ENCODE data around the gene PGP. TPM values are rescaled to one million over a fixed set of nuclear protein-coding genes. Genes with fewer than 3 reads are reported as not detected.

Gene PGP, protein sequence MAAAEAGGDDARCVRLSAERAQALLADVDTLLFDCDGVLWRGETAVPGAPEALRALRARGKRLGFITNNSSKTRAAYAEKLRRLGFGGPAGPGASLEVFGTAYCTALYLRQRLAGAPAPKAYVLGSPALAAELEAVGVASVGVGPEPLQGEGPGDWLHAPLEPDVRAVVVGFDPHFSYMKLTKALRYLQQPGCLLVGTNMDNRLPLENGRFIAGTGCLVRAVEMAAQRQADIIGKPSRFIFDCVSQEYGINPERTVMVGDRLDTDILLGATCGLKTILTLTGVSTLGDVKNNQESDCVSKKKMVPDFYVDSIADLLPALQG
- total RNA-seq: 5.3 and 7.8 TPM in 2 replicates

GRCh38 chr16:2214719-2214968 lies at the start of gene PGP:
PGP (minus strand) TSS chr16:2214840; CDS start chr16:2214777, 63 bp downstream.

GRCh38 chr16:2251296-2252111 lies 36.9 kb upstream of the PGP start, which contains the start of gene ECI1:
ECI1 (minus strand) TSS chr16:2251587; CDS start chr16:2251566, 21 bp downstream.

GRCh38 chr16:2236337-2237101 lies 21.9 kb upstream of the PGP start, which contains the start of gene DNASE1L2:
DNASE1L2 (plus strand) TSS chr16:2236444; CDS start chr16:2236817, 373 bp downstream.

DNA sequence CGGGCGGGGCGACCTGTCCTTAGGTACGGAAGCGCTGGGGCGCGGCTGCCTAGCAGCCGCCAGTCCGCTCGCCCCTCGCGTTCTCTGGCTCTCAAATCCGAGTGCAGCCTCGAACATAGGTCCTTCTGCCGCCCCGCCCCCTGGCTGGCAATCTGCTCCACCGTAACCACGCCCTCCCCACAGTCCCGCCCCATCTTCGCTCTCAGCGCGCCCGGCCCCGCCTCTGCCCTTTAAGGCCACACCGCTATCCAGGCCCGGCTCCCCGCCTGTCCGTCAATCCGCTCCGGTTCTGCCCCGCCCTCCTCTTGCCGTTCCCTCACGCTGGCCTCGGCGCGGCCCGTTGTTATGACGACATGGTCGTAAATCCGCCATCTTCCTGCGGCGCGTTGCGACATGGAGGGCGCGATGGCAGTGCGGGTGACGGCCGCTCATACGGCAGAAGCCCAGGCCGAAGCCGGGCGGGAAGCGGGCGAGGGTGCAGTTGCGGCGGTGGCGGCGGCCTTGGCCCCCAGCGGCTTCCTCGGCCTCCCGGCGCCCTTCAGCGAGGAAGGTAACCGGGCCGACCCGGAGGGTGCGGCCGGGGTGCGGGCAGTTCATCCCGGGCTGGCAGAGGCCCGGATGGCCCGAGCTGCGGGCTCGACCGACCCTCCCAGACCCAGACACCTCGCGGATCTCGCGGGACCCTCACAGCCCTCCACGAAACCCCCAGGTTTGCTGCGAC lies 8.7 kb upstream of the PGP start, which contains the start of gene E4F1:
E4F1 (plus strand) TSS at position 371 of the 721 bp plus-strand sequence; CDS start at position 394, 23 bp downstream.

DNA sequence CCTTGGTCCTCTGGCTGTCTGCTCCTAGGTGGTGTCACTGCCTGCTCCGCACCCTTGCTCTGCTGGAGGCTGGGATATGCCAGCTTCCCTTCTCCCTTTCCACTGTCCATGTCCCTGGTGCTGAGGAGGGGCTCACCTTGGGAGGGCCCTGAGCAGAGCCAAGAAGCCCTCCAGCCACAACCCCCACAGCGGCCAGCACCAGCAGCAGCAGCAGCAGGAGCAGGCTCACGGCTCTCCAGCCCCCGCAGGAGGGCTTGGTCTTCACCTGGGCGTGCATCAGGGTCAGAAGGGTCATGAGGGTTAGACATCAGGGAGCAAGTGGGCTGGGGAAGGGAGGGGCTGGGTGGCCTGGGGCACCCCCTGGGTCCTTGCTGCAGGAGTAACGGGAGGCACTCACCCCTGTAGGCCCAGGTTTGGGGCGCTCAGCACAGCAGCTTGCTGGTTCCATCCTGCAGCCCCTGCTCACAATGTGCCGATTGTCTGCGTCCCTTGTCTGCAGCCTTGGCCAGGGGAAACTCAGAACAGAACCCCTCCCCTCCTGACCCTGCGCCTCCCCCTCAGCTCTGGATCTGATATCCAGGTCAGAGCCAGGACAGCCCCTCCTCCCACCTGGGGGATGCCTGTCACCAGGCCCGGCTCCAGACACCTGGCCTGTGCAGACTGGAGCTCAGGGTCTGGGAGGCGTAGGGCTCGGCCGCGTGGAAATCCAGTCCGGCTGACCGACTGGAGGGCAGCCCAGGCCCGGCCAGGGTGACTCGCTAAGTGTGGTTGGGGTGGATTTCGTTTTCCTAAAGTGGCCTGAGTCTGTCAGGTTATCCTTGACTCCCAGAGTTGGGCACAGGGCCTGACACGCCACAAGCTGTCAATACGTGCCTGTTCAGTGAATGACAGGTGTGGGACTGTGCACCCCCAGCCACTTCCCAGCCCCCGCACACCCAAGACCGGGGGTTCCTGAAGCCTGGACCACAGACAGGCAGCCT lies 4.0 kb downstream of the PGP start, which contains the start of gene BRICD5:
BRICD5 (minus strand) TSS at position 478 of the 980 bp plus-strand sequence; CDS start at position 448, 30 bp downstream.

DNA sequence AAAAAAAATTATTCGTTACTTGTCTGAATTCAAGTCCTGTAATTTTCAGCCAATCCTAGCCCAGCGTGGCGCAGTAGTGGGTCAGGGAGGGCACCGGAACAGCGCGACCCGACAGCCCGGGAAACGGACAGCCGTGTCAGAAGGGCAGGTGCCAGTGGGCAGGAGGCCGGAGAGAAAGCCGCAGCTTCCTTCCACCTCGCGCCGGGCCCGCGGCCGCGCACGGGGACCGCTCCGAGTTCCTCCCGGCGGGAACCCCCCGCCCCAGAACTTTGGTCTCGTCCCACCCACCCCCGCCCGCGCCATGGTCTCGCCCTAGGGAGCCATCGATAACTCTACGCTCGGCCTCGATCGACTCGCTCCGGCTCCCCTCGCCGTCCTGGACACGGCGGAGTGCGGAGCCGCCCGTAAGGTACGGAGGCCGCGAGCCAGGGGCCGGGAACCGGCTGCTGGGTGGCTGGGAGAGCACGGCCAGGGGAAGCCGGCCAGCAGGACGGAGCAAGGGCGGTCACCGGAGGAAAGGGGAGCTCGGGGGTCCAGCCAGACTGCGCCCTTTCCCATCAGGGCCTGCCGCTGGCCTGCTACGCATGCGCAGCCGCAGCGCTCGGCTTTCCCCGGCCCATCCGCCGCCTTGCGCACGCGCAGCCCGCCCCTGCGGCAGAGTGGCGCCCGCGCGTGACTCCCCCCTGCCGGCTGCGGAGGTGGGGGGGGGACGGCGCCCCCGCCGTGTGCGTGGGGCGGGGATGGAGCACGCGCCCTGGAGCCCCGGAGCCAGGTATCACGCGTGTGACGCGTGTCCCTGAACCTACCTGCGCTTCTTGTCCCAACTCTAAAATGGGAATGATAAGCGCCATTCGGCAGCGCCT lies 9.3 kb downstream of the PGP start, which contains the start of gene MLST8:
MLST8 (plus strand) TSS at position 351 of the 863 bp plus-strand sequence. CDS start 632 bp downstream, outside the sequence.

DNA sequence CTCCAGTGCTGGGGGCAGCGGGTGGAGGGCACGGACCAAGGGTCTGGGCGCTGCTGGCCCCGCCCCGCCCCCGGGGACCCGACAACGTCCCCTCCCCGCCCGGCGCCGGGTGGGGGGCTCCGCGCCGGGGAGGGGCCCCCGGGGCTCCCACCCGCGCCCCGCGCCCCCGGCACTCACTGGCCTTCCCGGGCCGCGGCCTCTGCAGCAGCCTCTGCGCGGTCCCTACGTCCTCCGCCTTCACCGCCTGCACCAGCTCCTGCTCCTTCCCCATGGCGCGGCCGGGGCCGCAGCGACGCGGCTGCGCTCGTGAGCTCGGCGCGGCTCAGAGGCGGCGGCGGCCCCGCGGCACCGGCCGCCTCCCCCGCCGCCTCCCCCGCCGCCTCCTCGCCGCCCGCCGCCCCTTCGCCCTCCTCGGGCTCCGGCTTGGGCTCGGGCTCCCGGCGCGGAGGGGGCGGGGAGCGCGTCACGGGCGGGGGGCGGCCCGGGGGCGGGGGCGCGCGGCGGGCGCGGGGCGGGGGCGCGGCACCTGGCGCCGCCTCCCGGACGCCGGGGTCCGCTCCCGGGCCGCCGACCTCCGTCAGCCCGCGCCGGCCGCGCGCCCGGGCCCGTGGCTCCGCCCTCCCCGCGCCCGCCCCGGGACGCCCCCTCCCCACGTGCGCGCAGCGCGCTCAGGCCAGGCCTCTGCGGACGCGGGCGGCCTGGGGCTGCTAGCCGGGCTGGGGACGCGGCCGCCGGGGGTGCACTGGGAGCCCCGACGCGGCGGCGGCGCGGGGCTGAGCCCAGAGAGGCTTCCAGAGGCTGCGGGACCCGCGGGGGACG lies 18.3 kb downstream of the PGP start, which contains the start of gene CASKIN1:
CASKIN1 (minus strand) TSS at position 444 of the 819 bp plus-strand sequence; CDS start at position 271, 173 bp downstream.

Other genes with a start within 250 kb of the PGP start
- gene RNF151, start 248.0 kb downstream of the PGP start, total RNA-seq: not detected in 2 replicates
- 27.9 and 34.6 TPM in 2 replicates for gene TBL3, start 242.8 kb downstream of the PGP start, total RNA-seq
- gene NOXO1, start 233.4 kb downstream of the PGP start, total RNA-seq: 0.14 TPM in 1 of 2 replicates, not detected in the other
- 10.1 and 11.5 TPM in 2 replicates for gene GFER, start 230.6 kb downstream of the PGP start, total RNA-seq
- gene SYNGR3, start 224.9 kb downstream of the PGP start, total RNA-seq: 2.4 and 3.3 TPM in 2 replicates
- 11.4 and 11.8 TPM in 2 replicates for gene ZNF598, start 205.0 kb downstream of the PGP start, total RNA-seq
- 0.18 and 0.43 TPM in 2 replicates for gene NPW, start 195.1 kb downstream of the PGP start, total RNA-seq
- gene NHERF2, start 187.9 kb downstream of the PGP start, total RNA-seq: 27.0 and 28.1 TPM in 2 replicates
- gene NTHL1, start 167.0 kb downstream of the PGP start, total RNA-seq: 33.8 and 40.0 TPM in 2 replicates
- gene TSC2, start 166.9 kb downstream of the PGP start, total RNA-seq: 37.8 and 59.7 TPM in 2 replicates
- gene PKD1, start 78.9 kb downstream of the PGP start, total RNA-seq: 91.0 and 116 TPM in 2 replicates
- gene RAB26, start 66.2 kb downstream of the PGP start, total RNA-seq: 0.71 and 1.6 TPM in 2 replicates
- gene TRAF7, start 59.1 kb downstream of the PGP start, total RNA-seq: 48.1 and 52.7 TPM in 2 replicates
- 0.14 and 0.37 TPM in 2 replicates for gene CASKIN1, start 18.2 kb downstream of the PGP start, total RNA-seq
- gene MLST8, start 9.4 kb downstream of the PGP start, total RNA-seq: 10.7 and 17.5 TPM in 2 replicates
- gene BRICD5, start 4.0 kb downstream of the PGP start, total RNA-seq: 1.00 and 1.8 TPM in 2 replicates
- gene E4F1, start 8.8 kb upstream of the PGP start, total RNA-seq: 24.0 and 28.8 TPM in 2 replicates
- gene DNASE1L2, start 21.6 kb upstream of the PGP start, total RNA-seq: 0.43 and 0.65 TPM in 2 replicates
- 24.9 and 33.8 TPM in 2 replicates for gene ECI1, start 36.7 kb upstream of the PGP start, total RNA-seq
- gene RNPS1, start 53.3 kb upstream of the PGP start, total RNA-seq: 33.1 and 44.0 TPM in 2 replicates
- gene ABCA3, start 125.9 kb upstream of the PGP start, total RNA-seq: 0.43 and 0.55 TPM in 2 replicates
- gene CCNF, start 214.6 kb upstream of the PGP start, total RNA-seq: 4.0 and 4.8 TPM in 2 replicates
- 1.00 and 1.0 TPM in 2 replicates for gene TEDC2, start 245.3 kb upstream of the PGP start, total RNA-seq